HFF-Myc (cell line): ENCODE measurements around the gene SCARF1.

Experiments used
- DNase-seq: peaks from one replicate; pipeline ENCODE4 v3.0.0-alpha.2; 2011; ENCODE audit warnings: low read depth; ENCODE audit errors: extremely low read depth
- H3K4me3 ChIP-seq: replicated peaks from 2 replicates; pipeline ENCODE4 v1.5.1; 2011; ENCODE audit warnings: low read depth, mild to moderate bottlenecking, control low read depth, low read length
- CTCF ChIP-seq: IDR thresholded peaks from 2 replicates; pipeline ENCODE4 v1.5.1; 2012; ENCODE audit warnings: mild to moderate bottlenecking, low read depth, low read length, control low read depth; ENCODE audit errors: missing control alignments

The SCARF1 gene

GRCh38 chr17:1617620-1618174, 27.8 kb downstream of the SCARF1 start:
- TF ChIP-seq CTCF = no peak
- no peak for DNase-seq
- no peak overlapping the region for H3K4me3 ChIP-seq

DNA sequence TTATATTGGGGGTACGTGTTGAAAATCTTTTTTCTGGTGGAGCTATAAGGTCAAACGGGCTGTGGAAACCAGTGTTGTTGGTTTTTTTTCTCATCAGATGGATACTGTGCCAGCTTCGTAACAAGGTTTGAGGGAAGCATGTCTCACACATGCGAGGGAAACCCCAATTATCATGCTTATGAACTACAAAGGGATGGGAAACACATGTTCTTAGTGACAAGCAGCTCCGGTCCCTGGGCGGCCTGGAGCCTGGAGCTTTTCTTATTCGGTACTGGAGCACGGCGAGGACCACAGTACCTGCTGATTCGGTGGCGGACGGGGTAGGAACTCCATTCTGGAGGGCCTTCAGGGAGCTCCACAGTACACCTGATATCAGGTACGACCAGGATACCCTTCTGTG, 29.4 kb downstream of the SCARF1 start:
- no peak for DNase-seq
- H3K4me3 ChIP-seq = no peak overlapping the region
- no peak for TF ChIP-seq CTCF

DNA sequence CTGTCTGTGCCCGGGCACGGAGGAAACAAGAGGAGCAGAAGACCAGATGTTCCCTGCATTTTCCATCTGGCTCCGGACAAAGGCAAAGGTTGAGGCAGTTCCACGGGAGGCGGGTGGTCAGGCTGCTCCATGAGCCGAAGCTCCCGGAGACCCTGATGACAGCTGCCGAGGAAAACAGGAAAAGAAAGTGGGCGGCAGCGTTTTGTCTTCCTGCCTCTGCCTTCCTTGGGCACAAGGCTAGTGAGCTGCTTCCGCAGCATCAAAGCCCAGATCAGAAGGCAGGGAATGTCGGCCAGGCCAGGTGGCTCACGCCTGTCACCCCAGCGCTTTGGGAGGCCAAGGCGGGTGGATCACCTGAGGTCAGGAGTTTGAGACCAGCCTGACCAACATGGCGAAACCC, 33.1 kb downstream of the SCARF1 start:
- DNase-seq = no peak
- no peak for TF ChIP-seq CTCF
- no peak overlapping the region for H3K4me3 ChIP-seq

- no peak overlapping the region for H3K4me3 ChIP-seq
- TF ChIP-seq CTCF = no peak
- DNase-seq = no peak
Observed at GRCh38 chr17:1611715-1612114, 33.8 kb downstream of the SCARF1 start.

DNA sequence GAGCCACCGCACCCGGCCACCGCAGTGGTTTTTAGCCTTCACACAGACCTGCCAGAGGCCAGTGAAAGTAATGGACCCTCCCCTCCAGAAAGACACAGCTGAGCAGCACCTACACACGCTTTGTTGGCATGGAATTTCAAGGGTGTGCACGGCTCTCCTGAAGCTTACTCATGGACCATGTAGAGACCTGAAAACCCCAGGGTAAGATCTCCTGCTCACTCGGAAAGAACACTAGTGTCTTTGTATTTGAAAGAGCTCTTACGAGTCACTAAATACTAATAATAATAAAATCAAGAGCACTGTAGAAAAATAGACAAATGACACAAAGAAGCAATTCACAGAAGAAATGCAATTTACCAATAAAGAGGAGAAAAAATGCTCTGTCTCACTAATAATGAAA, 36.9 kb downstream of the SCARF1 start:
- no peak for TF ChIP-seq CTCF
- DNase-seq = no peak
- H3K4me3 ChIP-seq = no peak overlapping the region

- H3K4me3 ChIP-seq = no peak overlapping the region
- TF ChIP-seq CTCF = no peak
- DNase-seq = no peak
Observed at GRCh38 chr17:1607971-1608320, 37.6 kb downstream of the SCARF1 start.

DNA sequence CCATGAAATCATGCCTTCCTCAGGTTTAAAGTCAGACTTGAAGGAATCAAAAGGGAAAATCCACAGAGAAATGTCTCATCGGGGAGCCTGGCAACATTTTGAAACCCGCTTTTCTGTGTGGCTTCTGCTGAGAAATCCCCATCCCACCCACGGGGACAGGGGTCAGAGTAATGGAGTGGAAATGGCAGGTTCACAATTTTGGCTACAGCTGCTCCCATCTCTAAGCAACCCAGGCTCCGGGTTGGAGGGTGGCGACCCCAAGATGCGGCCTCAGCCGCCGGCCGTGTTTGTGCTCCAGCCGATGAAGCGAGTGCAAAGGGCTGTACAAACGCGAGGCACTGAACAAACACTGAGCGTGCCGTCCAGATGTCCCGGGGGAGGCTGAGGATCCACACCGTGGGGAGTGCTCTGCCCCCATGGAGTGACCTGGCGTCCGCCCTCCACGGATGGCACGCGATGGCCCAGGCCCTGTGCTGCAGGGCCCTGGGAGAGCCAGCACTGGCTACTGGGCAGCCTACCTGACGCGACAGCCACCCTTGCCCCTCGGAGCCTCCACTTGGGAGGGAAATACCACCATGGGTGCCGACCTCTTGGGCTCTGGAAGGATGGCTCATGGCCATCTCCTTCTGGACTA, 39.1 kb downstream of the SCARF1 start:
- no peak overlapping the region for H3K4me3 ChIP-seq
- TF ChIP-seq CTCF = no peak
- DNase-seq = no peak
